ENCODE data around the gene ZNF697.

GRCh38 chr1:119605686-119606085, 42.4 kb downstream of the ZNF697 start:
- TF ChIP-seq, protein P1, sequence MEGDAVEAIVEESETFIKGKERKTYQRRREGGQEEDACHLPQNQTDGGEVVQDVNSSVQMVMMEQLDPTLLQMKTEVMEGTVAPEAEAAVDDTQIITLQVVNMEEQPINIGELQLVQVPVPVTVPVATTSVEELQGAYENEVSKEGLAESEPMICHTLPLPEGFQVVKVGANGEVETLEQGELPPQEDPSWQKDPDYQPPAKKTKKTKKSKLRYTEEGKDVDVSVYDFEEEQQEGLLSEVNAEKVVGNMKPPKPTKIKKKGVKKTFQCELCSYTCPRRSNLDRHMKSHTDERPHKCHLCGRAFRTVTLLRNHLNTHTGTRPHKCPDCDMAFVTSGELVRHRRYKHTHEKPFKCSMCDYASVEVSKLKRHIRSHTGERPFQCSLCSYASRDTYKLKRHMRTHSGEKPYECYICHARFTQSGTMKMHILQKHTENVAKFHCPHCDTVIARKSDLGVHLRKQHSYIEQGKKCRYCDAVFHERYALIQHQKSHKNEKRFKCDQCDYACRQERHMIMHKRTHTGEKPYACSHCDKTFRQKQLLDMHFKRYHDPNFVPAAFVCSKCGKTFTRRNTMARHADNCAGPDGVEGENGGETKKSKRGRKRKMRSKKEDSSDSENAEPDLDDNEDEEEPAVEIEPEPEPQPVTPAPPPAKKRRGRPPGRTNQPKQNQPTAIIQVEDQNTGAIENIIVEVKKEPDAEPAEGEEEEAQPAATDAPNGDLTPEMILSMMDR (IDR thresholded peaks at IDR 0.05): no peak
- TF ChIP-seq POLR2A (IDR thresholded peaks at IDR 0.05): no peak
